UCSD-AML1 (cell line): ENCODE results near the gene CEMIP2.
"Not testable (repeated sequence)": the region's sequence is repeated elsewhere in the genome, so short reads cannot be mapped to it uniquely, and the experiment has no call there.

Experiments
- DNase-seq: peaks from one replicate; lab custom pipeline; 2025; ENCODE audit not compliant: unreplicated experiment; lab: John Stamatoyannopoulos, UW

The CEMIP2 gene

GRCh38 chr9:71719562-71719961, 48.8 kb downstream of the CEMIP2 start:
- DNase-seq, result no peak

DNA sequence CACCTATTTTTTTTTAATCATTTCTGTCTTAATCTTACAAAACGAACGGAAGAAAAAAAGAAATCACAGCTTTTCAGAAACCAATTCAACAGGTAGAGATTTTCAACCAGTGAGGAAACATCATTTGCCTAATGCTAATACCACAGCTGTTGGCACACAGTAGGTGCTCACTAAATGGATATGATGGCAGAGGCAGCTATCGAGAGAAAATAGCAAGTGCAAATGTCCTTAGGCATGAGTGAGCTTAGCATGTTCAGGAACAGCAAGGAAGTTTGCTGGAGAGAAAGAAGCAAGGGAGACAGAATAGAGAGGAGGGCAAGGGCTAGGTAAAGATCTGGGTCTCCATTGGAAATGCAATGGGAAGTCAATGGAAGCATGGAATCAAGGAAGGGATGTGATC, 49.2 kb downstream of the CEMIP2 start:
- no peak for DNase-seq

DNA sequence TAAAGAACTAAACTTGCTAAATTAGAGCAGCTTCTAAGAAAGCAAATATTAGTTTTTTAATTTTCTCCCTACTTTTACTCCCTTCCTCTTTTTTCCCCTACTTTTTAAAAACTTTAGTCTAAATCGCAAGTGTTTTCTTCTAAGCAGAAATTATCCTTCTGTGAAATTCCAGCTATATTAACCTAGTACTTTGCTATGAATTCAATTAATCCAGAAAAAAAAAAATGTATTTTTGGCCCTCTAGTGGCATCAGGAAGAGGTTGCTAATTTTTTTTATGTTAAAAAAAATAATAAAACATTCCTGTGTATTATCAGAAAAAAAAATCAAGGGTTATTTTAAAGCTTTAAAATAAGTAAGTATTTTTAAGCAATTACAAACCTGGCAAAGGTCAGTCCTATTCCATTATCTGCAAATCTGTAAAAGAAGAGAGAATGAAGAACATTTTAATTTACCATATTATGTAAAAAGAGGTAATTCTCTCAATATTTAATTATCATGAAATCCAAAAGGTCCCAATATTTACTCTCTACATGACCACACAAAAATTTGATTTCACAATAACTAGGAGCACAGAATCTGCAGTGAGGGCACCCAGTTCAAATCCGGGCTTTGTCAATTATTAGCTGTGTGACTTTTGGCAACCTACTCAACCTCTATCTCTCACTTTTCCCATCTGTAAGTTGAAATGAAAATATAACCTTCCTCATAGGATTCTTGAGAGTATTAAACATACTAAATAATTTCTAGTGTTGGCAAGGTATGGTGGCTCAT, 52.0 kb downstream of the CEMIP2 start:
- DNase-seq, result no peak

DNA sequence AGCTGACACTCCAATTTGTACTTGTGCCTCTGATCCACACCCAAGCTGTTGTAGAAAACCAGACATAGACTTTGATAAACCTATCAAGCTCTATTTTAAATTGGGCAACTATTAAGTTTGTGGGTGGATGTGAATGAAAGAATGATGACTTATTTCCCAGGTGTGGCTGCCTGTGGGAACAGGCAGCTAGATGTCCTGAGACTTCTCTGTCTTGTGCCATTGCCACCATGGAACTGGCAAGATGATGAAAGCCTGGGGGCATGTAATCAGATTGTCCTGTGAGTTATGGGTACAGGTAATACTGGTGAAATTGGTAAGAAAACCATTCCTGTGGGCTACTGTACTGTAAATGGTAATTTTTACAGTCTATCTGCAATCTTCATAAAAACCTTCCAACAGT, 57.5 kb downstream of the CEMIP2 start:
- no peak for DNase-seq

DNA sequence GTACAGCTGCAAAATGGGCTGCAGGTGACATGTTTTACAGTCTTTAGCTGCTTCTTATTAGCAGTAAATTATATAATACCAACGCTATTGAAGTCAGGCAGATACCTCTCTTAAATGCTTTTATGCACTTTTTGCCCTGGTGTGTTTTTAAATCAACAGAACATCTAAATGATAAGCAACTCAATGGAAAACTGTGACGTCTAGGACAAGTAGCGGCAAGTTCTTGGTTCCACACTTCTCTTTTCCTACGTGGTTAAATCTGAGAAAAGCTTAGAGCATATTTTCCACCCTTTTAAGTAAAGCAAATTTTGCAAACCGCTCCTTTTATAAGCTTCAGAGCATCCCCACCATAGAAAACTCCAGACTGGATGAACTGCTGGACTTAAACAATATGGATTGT, 58.1 kb downstream of the CEMIP2 start:
- DNase-seq, result no peak

- no peak for DNase-seq
Observed at GRCh38 chr9:71709384-71709783, 58.9 kb downstream of the CEMIP2 start.

DNA sequence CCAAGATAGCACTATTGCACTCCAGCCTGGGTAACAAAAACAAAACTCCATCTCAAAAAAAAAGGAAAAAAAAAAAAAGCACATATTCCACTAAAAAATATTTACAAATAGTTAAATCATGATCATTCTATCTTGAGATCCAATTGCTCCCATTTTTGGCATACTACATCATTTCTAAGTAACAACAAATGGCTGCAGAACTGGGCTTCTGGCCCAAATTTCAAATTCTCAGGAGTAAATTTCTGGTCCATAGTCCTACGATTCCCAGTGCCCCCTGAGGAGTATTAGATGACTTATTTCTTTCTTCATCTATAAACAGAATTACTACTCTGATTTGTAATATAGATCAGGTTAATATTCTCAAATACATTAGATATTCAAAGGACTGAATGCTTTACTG, 62.1 kb downstream of the CEMIP2 start:
- DNase-seq, result no peak

DNA sequence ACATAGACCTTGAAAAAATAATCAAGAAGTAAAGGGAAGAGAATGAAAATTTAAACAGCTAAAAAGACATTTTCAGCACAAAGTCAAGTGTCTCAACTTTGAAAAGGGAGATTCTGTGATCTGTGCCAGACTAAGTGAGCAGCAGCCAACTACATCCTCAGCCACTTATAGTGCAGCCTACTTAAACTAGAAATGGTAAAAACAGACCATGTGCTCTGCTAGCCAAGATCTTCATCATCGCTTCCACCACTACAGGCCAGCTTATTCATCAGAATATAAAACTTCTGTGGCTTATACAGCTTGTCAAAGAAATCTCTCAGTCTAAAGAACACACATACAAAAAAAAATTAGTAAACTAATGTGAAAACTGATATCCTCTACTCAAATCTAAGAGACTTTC, 63.5 kb downstream of the CEMIP2 start:
- no peak for DNase-seq

DNA sequence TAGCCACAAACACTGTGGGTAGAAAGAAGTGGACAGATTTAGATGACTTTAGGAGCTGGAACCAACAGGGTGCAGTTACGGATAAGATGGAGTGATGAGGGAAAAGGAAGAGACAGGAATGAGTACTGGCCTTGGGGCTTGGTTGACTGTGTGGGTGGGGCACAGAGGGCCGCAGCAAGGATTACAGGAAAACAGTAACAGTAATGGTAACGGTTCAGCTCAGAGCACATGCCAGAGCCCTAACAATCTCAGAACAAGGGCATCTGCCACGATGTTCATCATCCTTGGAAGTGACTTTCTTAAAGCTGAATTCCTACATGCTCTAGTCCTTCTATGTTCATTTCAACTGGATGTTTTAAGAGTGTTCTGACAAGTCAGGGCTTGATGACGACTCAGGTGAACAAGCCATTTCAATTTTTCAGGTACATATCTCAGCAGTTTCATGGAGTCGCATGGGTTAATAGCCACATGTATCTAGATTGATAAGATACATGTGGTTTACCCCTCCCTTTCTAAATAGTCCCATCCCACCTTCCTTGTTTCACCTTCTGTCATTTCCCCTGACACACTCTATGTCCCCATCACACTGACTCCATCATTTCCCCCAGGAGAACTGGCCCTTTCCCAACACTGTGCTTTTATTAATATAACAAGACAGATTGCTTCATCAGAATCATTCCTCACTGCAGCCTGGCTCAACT, 65.0 kb downstream of the CEMIP2 start:
- DNase-seq, result no peak

DNA sequence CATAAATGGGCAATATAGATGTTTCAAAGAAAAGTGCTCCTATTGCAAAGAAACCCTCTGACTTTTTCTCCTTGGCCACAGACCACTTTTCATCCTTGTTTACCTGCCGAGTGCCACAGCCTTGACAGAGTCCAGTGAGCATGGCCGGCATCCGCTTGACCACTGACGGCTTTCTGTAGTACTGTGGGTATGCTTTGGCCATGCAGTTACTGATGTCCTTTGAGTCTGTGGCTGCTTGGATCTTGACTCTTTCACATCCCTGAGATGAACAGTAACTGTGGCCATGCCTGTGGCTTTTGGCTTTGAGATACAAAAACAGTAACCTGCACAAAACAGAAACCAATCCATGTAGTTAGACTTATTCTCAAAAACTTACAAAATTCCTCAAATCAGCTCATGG, 70.4 kb downstream of the CEMIP2 start:
- DNase-seq, result no peak

- no peak for DNase-seq
Observed at GRCh38 chr9:71694332-71694731, 74.0 kb downstream of the CEMIP2 start.

DNA sequence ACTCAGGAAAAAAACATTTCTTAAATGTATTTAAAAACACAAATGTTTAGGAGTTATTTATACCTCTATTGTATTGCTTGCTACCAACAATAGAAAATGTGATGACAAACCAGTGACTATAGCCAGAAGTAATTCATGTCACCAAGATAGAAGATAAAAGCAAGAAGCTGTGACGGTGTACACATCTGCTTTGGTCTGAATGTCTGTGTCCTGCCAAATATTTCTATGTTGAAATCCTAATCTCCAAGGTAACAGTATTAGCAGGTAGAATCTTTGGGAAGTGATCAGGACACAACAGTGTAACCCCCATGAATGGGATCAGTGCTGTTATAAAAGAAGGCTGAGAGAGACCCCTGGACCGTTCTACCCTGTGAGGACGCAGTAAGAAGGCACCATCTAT, 74.7 kb downstream of the CEMIP2 start:
- no peak for DNase-seq

DNA sequence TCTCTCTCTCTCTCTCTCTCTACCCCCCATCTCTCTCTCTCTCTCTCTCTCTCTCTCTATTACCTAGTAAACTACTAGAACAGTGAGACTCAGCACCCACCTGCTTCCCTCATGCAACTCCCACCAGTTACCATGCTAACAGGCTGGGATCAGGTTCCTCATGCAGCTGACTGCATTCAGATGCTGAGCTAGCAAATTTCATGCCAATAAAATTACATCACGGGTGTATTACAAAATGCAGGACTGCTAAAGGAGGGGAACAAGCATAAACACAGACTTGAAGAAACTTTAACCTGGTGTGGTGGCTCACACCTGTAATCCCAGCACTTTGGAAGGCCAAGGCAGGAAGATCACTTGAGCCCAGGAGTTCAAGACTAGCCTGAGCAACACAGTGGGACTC, 76.0 kb downstream of the CEMIP2 start:
- DNase-seq, result no peak

- not testable (repeated sequence) for DNase-seq
Observed at GRCh38 chr9:71691576-71691975, 76.7 kb downstream of the CEMIP2 start.

- no peak for DNase-seq
Observed at GRCh38 chr9:71690689-71691435, 77.5 kb downstream of the CEMIP2 start.

DNA sequence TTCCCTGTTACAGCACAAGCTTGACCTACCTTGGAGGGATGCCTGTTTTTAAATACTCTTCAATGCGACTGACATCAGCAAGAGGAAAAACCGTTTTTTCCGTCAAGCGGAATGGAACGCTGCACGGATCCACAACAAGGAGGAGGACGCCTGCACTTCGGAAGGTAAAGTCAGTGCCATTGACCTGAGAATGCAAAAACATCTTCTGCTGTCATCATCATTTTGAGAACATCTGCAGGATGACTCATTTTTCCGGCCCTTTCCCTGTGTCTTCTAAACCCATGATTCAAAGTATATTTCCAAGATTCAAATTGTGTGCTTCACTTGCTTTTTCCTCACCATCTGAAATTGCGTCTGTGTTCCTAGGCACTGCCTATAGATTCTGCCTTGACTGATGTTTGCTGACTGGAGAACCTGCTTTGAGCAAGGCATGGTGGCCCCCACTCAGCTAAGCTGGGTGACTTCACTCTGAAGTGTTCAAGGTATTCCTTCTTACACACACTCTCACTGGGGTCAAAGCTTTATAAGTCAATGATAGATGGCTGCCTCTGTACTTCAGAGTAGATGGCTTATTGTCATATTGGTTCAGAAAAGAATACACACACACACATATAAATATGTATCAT, 78.1 kb downstream of the CEMIP2 start:
- no peak for DNase-seq

DNA sequence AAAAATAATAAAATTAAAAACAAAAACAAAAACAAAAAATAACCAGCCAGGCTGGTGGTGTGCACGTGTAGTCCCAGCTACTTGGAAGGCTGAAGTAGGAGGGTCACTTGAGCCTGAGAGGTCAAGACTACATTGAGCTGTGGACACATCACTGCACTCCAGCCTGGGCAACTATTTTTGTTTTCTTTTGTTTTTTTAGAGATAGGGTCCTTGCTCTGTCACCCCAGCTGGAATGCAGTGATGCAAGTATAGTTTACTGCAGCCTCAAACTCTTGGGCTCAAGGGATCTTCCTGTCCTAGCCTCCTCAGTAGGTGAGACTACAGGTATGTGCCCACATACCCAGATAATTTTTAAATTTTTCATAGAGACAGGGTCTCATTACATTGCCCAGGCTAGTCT, 80.6 kb downstream of the CEMIP2 start:
- DNase-seq, result no peak

GRCh38 chr9:71685988-71686387, 82.3 kb downstream of the CEMIP2 start:
- peak; percentile 16 for DNase-seq

DNA sequence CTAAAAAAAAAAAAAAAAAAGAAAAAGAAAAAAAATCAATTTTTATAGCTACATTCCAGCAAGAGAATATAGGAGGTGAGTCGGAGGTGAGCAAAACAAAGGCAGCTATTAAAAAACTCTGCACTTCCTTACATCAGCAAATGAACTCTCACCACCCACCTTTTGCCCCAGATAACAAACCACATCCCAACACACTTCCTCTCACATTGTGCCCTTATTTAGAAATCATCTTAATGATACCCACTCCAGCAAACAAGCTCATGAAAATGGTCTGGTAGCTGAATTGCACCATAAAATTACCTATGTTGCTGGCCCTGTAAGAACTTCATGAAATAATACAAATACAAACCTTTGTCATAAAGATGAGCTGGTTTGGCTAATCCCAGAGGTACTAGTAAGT, 82.9 kb downstream of the CEMIP2 start:
- no peak for DNase-seq

DNA sequence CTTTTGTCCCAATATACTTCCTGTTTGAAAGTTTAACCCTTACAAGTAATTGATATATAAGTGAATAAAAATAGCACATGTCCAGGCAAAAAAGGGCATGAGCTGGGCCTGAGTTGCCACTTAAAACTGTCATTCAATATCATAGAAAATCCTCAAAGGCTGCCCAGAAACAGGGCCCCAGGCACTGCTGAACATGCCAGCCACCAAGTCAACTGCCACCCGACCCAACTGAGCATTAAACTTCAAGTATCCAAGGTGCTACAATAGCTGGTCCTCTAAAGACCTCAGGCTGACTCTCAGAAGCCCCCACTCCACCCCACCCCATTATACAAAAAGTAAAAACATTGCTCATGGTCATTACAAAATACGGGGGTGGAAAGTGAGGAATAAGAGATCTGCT, 83.7 kb downstream of the CEMIP2 start:
- DNase-seq, result no peak

GRCh38 chr9:71683598-71684235, 84.6 kb downstream of the CEMIP2 start:
- peak; percentile 13 for DNase-seq
